Measurements from ENCODE around the gene CRB3.

CRB3 gene

DNA sequence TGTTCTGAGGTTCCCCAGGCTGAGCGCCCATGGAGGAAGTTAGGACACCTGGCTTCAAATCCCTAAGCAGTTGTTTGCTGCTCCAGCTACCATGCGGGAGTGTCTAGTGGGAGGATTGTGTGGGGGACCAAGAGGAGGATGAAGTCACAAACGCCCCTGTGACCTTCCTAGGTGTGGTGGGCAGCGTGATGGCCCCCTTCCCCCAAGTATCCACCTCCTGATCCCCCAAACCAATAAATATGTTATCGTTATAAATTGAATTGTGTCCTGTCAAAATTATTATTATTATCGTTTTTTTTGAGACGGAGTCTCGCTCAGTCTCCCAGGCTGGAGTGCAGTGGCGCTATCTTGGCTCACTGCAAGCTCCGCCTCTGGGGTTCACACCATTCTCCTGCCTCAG lies 30.4 kb upstream of the CRB3 start, which contains the start of gene SLC25A41:
Gene SLC25A41 (minus strand): TSS at position 101 of the 400 bp plus-strand sequence. CDS start 70 bp downstream, at position 31.
- DNase-seq, result no peak

DNA sequence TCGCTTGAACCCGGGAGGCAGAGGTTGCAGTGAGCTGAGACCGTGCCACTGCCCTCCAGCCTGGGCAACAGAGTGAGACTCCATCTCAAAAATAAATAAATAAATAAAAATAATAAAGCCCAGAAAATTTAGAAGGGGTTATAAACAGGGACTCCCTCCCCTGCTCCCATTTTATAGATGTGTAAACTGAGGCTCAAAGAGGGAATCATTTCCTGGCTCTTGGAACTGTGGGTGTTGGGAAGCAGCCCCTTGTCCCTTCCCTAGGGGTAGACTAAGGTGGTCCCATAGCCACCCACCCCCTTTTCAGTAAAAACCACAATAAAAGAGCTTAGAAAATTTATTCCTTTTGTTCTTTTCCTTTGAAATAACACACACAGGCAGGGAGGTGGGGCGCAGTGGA lies 24.3 kb upstream of the CRB3 start:
- no peak for DNase-seq

DNA sequence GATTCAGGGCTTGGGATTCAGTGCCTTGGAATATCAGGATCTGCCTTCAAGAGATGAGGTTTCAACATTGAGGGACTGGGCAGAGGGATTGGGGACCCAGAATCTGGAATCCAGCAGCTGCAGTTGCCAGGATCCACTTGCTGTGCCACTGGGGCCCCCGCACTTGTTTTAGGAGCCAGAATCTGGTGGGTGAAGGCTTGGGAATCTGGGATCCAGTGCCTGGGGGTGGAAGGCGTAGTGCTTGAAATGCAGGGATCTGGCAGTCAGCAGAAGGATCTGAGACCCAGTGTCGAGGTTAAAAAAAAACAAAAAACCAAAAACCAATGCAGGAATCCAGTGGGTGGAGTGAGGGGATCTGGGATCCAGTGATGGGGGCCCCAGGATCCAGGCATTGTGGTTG lies 23.2 kb upstream of the CRB3 start:
- DNase-seq, result no peak

DNA sequence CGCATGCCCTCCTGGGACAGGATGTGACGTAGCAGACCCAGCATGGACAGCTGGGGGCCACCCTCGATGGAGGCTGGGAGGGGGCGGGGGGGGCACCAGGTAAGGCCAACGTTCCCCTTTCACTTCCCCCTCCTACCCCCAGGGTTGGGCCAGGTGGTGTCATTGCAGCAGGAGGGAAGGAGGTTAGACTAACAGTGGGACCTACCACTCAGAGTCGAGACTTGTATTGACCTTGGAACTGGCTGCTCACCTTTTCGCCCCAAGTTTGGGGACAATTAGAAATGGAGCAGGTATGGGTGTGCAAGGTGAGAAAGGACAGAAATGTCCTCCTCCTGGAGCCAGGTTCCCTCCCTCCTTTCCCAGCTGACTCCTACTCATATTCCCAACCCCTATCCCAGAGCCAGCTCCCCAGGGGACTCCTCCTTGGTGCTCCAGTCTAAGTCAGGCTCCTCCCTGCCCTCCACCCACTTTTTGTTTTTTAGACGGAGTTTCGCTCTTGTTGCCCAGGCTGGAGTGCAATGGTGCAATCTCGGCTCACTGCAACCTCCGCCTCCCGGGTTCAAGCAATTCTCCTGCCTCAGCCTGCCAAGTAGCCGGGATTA lies 21.9 kb upstream of the CRB3 start:
- no peak for DNase-seq

DNA sequence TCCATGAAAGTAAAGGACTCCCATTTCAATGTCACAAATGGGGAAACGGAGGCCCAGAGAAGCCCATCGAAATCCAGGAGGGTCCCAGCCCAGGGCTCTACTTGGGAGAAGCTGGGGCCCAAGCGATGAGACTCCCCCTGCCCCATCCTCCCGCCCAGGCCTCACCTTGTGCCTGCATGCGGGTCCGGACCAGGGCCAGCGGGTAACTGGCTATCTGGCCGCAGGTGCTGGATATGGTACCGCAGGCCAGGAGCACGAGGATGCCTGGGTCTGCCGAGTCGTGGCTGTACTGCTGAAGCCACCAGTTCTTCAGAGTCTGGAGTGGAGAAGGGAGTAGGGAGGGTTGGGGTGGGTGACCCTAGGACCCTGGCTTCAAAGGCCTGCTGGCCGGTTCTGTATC lies 20.1 kb upstream of the CRB3 start:
- DNase-seq, result no peak

DNA sequence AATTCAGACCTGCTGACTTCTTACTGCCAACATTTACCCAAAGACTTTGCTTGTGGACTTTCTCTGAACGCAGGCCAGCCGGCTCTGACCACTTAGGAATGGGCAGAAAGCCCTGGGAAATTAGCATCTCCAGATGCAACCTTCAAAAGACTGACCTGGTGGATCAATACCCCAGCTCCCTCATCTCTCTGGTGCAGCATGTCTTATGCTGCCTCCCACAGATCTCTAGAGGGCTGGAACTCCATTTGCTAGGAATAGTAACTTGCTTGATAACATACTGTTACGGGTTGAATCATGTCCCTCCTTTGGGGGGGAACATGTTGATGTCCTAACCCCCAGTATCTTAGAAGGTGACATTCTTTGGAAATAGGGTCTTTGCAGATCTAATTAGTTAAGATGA lies 17.6 kb upstream of the CRB3 start:
- no peak for DNase-seq

DNA sequence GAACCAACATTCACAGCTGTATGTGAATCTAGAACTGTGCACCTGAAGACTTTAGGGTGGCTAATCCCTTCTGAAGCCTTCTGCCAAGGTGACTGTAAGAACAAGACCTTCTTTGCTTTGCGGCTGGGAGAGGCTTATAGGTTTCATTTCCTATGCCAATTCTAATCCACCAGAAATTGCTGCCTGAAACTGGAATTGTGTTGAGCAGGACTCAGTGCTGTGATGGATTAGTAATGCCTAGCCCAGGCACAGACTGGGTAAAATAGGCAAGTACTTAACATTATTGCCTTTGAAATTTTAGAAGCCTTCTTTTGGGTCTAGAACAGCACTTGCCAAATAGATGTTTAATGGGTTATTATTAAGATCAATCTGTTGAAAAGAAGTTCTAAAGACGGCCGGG lies 16.0 kb upstream of the CRB3 start:
- DNase-seq, result no peak

DNA sequence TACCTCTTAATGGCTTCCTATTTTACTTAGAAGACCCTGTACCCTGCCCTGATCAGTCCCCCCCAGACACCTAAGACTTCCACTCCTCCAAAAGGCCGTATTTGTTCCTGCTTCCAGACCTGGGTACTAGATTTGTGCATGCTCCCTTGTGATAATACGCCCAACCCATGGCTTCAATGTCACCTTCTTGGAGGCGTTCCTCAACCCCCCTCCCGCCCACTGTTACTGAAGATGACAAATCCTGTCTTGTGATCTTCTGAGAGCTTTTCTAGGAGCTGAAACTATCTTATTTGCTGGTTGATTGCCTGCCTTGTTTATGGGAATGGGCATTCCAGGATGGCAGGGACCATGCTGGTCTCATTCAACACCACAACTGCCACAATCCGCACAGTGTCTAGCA lies 13.9 kb upstream of the CRB3 start:
- no peak for DNase-seq

DNA sequence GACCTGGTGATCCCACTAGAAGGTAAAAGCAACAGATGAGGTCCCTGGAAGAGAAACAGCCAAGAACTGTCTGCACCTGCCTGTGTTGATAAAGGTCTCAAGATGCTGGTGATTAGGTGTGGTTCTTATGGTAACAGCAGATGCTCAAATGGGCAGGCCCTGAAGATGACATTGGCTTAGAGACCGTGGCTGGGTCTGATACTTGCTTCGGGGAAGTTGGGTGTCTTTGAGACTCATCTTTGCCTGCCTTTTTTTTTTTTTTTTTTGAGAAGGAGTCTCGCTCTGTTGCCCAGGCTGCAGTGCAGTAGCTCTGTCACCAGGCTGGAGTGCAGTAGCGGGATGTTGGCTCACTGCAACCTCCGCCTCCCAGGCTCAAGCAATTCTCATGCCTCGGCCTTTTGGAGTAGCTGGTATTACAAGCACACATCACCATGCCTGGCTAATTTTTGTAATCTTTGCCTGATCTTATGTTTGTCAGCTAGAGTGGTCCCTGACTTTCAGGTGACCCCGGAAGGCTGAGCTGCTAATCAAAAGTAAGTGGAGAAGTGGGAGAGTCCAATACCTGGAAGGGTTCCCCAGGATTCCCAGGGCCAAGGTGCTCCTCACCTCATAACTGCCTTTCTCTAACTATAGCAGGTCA lies 12.4 kb upstream of the CRB3 start:
- no peak for DNase-seq

DNA sequence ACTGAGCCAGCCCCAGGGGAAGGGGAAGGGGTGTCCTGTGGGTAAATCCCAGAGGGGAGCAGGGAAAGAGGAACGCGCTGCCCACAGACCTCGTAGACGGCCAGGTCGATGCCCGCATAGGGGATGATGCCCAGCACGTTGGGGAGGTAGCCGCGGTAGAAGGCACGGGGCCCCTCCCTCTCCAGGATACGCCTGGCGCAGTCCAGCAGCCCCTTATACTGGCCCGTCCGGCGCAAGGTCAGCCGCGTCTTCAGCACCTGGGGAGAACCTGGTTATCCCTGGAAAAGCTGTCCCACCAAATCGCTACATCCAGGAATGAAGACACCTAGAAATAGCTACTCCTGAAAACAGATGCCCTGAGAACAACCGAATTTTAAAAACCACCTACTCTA lies 11.9 kb upstream of the CRB3 start:
- DNase-seq, result no peak

DNA sequence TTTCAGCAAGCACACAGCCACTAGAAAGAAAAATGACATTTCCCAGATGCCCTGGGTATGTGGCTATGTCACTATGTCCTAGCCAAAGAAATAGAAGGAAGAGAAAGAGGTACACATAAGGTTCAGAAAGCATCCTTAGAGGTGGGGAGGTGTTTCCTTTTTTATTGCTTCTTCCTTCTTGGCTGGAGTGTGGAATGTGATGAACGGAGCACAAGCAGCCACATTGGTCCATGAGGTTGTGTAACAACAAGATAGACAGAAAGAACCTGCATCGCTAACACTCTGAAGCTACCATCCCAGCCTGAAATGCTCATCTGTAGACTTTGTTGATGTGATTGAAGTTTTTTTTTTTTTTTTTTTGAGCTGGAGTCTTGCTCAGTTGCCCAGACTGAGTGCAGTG lies 11.2 kb upstream of the CRB3 start:
- DNase-seq, result no peak

DNA sequence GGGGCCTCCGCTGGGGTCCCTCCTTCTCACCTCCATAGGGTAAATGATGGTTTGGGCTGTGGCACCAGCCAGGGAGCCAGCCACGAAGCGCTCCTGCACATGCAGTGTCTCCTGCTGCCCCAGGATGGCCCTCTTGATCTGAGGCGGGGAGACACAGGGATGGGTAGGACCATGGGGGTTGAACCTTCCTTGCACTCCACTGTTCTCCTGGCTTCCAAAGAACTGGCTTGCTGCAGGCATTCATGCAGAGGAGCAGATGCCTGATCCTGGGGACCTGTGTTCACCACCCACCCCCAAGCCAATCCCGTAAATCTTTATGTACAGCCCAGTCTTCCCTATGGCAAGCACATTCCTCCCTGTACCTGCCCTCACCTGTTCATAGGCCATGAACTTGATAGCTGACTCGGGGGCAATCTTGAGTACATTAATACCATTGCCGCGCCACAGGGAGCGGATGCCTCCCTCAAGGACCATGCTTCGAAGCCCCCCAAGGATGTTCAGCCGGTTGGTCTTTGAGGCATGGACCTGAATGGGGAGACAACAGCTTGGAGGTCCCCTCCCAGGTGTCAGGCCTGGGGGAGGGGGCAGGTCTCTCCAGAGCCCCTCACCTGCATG lies 10.0 kb upstream of the CRB3 start:
- no peak for DNase-seq

DNA sequence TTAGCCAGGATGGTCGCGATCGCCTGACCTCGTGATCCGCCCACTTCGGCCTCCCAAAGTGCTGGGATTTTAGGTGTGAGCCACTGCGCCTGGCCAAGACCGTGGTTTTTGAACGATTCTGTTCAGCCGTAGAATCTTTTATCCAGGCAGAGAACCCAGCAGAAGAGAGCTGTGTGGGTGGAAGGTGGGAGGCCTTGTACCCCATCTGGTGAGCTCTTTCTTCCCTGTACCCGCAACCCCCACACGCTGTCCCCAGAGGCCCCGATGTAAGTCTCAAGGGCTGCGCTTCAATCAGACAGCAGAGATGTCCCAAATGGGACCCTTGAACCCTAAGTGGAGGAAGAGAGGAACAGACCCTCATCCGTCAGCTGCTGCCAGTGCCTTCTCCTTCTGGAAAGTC lies 8.1 kb upstream of the CRB3 start:
- no peak for DNase-seq

DNA sequence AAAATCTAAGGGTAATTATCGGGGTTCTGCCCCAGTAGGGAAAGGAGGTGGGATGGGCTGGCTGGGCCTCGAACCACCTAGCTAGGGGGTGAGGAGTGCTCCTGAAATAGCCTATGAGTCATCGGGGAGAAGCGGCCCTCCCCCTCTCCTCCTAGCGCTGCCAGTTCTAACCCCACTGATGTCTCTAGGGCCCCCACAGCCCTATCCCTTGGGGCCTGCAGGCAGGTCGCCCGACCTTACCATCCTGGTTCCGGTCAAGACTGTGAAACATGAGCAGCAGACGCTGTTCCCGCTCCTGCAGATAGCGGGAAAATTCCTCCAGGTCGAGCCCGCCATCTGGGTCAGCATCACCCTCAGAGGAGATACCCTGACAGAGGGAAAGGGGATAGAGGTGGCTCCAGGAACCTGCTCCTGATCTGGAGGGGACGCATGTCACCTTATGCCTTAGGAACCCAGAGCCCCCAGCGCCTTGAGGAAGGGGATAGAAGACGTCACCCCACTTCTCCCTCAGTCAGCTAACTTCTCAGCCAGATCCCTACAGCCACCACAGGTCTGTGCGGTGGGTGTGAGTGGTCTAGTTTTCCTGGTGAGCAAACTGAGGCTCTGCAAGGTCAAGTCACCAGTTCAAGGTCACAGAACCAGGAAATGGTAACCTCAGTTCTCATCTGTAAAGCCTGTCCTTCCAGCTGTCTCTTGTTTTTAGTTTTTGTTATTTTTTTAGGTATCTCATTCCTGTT lies 5.9 kb upstream of the CRB3 start:
- DNase-seq, result no peak

DNA sequence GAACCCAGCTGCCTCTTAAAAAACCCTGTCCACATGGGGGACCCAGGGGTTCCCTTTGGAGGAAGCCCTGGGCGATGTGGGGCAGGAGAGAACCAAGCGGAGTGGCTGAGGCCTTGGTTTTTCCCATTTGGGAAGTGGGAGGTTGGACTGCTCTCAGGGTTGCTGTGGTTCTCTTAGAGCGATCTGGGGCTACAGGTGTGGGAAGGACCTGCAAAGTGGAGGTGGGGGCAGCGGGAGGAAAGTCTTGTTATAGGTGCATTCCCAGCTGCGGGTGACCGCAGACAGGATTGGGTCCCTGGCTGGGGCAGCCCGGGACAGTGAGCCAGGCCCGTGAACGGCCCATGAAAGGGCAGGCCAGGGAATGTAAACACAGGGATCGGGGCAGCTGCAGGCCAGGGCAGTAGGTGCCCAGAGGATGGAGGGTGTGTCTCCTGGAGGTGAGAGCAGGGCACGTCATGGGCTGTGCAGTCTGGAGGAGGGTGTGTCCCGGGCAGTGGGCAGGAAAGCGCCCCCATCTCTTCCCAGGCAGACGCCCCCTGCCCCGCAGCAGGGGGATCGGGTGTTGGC lies 5.3 kb upstream of the CRB3 start:
- no peak for DNase-seq

DNA sequence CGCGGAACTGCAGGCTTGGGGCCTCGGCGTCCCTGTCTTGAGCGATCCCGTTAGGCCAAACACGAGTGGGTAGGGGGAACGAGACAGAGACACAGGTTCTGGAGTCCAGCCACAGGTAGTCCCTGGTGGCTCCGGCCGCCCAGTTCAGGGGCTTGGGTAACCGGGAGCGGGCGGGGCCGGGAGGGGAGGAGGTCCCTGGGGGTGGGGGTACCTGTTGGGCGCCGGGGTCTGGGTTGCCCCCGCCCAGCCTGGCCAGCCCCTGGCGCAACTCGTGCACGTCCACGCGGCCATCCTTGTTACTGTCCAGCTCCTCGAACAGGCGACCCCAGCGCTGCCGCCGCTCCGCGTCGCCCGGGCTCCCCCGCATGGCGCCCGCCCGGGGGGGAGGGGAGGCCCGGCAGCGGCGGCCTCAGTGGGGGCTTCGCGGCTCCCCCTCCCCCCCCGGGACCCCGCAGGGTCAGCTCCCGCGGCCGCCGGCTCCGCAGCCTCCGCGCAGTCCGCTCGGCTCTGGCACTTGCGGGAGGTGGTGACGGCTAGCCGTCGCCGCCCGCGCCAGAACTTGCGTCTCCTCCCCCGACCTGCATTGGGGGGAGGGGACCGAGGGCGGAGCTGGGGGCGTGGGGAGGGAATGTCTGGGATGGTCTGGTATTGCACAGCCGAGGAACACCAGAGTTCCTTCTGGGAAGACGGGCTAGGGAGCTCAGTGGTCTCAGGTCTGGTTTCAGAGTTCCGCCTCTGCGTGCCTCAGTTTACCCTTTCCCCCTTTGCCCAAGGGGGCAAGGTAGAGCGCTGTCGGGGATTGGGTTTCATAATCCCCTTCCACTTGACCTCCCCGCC lies 4.6 kb upstream of the CRB3 start, which contains the start of gene SLC25A23:
Gene SLC25A23 (minus strand): TSS at position 531 of the 837 bp plus-strand sequence. CDS start 164 bp downstream, at position 367.
- DNase-seq, result no peak

DNA sequence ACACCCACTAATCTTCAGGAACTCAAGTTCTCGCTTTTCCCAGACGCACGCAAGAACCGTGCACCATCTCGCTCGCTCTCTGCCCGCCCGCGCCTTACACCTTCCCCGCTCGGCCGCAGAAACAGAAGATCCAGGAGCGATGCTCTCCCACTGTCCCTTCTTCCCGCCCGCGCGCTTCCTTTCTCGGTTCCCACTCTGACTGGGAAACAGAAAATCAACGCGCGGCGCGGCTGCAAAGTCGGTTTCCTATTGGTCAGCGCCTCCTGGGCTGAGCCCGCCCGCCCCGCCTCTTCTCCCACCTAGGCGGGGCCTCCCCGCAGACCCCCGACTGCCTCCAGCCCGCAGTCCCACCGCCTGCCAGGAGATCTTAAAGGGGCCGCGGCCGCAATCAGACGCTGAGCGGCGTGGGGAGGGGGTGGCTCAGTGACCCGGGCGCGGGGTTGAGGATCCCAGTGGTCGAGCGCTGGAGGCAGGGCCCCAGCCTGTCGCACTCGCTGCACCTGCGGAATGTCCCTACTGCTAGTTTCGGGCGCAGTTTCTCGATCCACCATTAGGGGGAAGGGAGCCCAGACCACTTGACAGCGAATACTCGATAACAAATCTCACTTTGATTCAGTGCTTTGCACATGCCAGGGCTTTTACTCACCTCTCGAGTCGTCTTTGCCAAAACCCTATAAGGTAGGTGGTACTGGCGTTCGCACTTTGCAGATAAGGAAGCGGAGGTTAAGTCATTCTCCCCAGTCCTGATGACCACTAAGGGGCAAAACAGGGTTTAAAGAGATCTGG lies 3.8 kb upstream of the CRB3 start:
- peak; percentile 94 for DNase-seq

DNA sequence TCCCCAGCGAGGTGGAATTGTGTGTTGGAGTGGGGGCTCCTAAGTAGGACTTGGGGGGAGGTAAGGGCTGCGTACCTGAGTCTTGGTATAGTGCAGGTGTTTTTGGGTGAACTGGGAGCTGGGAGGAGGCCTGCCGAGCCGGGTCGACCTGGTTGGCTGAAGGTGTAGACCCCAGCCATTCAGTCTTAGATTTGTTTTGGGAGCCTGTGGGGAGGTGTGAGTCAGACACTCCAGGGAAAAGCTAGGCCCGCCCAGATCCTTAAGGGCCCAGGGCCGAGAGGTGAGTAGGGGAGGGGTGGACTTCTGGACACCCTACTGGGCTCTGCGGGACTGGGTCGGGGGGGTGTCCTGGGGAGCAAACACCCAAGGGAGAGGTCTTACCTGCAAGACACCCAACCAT lies 935 bp downstream of the CRB3 start:
- DNase-seq, result no peak

DNA sequence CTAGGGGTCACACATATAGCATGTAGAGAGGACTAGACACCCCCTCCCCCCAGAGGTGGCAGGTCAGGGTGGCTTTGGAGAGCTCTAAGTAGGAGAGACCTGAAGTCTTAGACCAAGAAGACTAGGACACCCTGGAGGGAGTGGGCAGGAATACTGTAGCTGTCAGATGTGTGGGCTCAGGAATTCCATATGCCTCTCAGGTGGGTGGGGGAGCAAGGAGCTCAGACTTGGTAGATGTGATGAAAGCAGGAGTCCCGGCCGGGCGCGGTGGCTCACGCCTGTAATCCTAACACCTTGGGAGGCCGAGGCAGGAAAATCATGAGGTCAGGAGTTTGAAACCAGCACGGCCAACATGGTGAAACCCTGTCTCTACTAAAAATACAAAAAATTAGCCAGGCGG lies 1.6 kb downstream of the CRB3 start:
- DNase-seq, result no peak

DNA sequence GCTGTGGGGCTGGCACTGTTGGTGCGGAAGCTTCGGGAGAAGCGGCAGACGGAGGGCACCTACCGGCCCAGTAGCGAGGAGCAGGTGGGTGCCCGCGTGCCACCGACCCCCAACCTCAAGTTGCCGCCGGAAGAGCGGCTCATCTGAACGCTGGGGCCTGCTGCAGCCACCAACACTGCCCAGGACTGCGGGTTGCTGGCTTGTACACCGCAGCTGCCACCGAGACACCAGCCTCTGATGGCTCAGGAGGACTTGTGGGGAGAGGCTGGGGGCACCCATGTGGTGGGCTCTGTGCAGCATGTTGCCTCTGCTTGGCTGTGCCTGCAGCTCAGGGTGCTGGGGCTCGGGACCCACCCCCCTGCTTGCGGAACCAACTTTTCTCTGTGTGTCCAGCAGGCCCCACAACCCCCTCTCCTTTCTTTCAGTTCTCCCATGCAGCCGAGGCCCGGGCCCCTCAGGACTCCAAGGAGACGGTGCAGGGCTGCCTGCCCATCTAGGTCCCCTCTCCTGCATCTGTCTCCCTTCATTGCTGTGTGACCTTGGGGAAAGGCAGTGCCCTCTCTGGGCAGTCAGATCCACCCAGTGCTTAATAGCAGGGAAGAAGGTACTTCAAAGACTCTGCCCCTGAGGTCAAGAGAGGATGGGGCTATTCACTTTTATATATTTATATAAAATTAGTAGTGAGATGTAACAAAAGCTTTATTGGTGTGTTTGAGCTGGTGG lies 2.6 kb downstream of the CRB3 start:
- DNase-seq, result no peak

DNA sequence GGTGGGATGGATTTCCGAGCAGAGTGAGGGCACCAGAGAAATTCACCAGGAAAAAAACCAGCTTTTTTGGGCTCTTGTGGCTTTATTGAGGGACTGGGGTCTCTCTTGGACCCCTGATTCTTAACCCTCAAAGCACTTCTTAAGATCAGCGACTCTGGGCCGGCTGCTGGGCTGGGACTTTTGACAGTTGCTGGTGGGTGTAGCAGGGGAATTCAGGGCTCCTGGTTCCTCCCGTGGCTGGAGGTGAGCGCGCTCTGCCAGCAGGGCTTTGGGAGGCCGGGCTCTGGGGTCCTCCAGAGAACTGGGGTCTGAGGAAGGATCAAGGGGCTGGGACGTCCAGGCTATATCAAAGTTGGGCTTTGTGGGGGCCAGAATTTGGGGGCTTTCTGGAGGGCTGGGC lies 3.3 kb downstream of the CRB3 start:
- DNase-seq, result no peak
